Sigmoid colon (tissue), 7 donors: ENCODE data around the gene PNPLA1. TPM values are rescaled to one million over a fixed set of nuclear protein-coding genes. Genes with fewer than 3 reads are reported as not detected.

Experiments used
- DNase-seq: peaks from one replicate; pipeline ENCODE4 v3.0.0-alpha.2; 2019
- H3K27ac ChIP-seq, 4 donors: fragments of 200-600 bp; sonication (generic); one replicate each; pipeline ENCODE4 v1.5.1; 2016 to 2019; ENCODE audit warnings: mild to moderate bottlenecking in 1 of 4
- H3K27me3 ChIP-seq, 3 donors: fragments of 200-600 bp; sonication (generic); one replicate each; pipeline ENCODE4 v1.5.1; 2019; ENCODE audit warnings: mild to moderate bottlenecking in 1 of 3
- H3K36me3 ChIP-seq, 4 donors: fragments of 200-600 bp; sonication (generic); one replicate each; pipeline ENCODE4 v1.5.1; 2016 to 2019
- H3K4me1 ChIP-seq, 4 donors: fragments of 200-600 bp; sonication (generic); one replicate each; pipeline ENCODE4 v1.5.1; 2017 to 2019
- H3K4me3 ChIP-seq, 4 donors: fragments of 200-600 bp; sonication (generic); one replicate each; pipeline ENCODE4 v1.5.1; 2017 to 2019; ENCODE audit warnings: mild to moderate bottlenecking in 2 of 4, moderate library complexity in 1 of 4
- H3K9me3 ChIP-seq, 4 donors: fragments of 200-600 bp in 3 of 4; sonication (generic) in 3 of 4; one replicate each; pipeline versions ENCODE4 v1.5.1 to v1.6.1; 2013 to 2019
- EP300 ChIP-seq, 4 donors: sonication (generic); formaldehyde crosslinking; IDR thresholded peaks; one replicate each; pipeline ENCODE4 v1.6.1; 2017; ENCODE audit warnings: antibody characterized with exemption in 4 of 4
- POLR2A ChIP-seq, 2 donors: fragments of 450-650 bp; IDR thresholded peaks; one replicate each; pipeline ENCODE4 v1.6.1; 2016; ENCODE audit warnings: antibody characterized with exemption in 2 of 2, mild to moderate bottlenecking in 2 of 2, moderate library complexity in 2 of 2
- POLR2AphosphoS5 ChIP-seq, 4 donors: sonication (generic); formaldehyde crosslinking; IDR thresholded peaks; one replicate each; pipeline ENCODE4 v1.6.1; 2017; ENCODE audit warnings: antibody characterized with exemption in 4 of 4
- WGBS, 2 donors: extraction: QIAGEN DNeasy Blood & Tissue Kit; methylation state at CpG; one replicate each; pipeline ENCODE4 v1.1.7; 2013; 5-methylcytosine and 5-hydroxymethylcytosine counted together
- intact Hi-C: fragments of 100-400 bp; cut with DNase I; formaldehyde crosslinking; loops from one replicate; pipeline ENCODE4 v1.15.1; 2023
- polyA plus RNA-seq, 3 donors: library from polyadenylated mRNA; stranded (reverse); fragments of 200-250 nt; gene quantifications; one replicate each; pipeline ENCODE4 v1.2.3, GENCODE V29; 2013
- total RNA-seq, 4 donors: library from RNA; depleted of rRNA; stranded (reverse); fragments of >200 nt; gene quantifications; one replicate each; pipeline ENCODE4 v1.1.0, GENCODE V29; 2016
- TF ChIP-seq, protein P1 (sequence below), 4 experiments: fragments of 450-650 bp in 3 of 4; fragments of 200-600 bp in 1 of 4; IDR thresholded peaks; one replicate each; pipeline ENCODE4 v1.5.1; 2016 to 2019; ENCODE audit warnings: antibody characterized with exemption in 4 of 4, mild to moderate bottlenecking in 3 of 4, moderate library complexity in 2 of 4
- donor health status: healthy with polysubstance abuse.
- donor health status: Bipolar disorder and iron deficiency.
- donor health status: healthy.

PNPLA1 gene
- total and polyA plus RNA-seq, 7 donors, result 0.20 to 0.46 TPM; not detected in 5

DNA sequence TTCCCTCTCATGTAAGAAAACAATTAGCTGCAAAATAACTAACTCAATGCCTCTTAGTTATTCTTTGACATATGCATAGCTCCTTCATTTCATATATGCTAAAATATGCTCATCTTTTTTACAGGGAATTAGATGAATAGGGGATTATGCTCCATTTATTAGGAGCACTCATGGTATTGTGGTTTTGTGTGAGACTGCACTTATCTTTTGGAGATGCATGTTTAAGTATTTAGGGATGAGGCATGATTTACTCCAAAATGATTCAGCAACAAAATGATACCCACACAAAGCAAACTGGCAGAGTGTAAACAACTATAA, 58.0 kb downstream of the PNPLA1 start:
- Histone ChIP-seq H3K27me3 (peaks cover 0 to 11% (median 0%) of the 10 kb centered on the region in 3 donors), H3K27ac (no peak overlapping the region), H3K36me3 (no peaks in the 10 kb centered on the region), H3K4me3 (no peak overlapping the region), H3K9me3 (no peaks in the 10 kb centered on the region), H3K4me1 (no peaks in the 10 kb centered on the region)
- intact Hi-C loops, result no loop called here
- TF ChIP-seq EP300 (IDR thresholded peaks at IDR 0.05) (no peak), POLR2AphosphoS5 (IDR thresholded peaks at IDR 0.05) (no peak)
- no peak for DNase-seq

DNA sequence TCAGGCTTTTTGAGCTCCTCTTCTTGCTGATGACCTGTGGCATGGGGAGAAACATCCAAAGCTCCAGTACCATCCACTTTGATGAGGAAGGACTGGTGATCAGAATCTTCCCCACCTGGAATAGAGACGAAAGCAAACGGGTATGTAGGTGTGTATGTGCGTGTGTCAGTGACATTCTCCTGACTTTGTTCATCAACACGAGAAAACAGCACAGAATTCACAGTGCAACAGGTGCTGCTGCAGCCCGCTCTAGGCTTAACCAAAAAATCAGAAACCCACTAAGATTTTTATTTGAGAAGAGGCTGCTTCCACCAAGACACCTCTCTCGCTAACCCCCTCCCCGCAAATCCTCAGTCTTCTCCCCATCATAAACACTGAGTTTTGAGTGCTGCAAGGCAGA, 58.7 kb downstream of the PNPLA1 start:
- DNase-seq, result no peak
- TF ChIP-seq, protein P1, sequence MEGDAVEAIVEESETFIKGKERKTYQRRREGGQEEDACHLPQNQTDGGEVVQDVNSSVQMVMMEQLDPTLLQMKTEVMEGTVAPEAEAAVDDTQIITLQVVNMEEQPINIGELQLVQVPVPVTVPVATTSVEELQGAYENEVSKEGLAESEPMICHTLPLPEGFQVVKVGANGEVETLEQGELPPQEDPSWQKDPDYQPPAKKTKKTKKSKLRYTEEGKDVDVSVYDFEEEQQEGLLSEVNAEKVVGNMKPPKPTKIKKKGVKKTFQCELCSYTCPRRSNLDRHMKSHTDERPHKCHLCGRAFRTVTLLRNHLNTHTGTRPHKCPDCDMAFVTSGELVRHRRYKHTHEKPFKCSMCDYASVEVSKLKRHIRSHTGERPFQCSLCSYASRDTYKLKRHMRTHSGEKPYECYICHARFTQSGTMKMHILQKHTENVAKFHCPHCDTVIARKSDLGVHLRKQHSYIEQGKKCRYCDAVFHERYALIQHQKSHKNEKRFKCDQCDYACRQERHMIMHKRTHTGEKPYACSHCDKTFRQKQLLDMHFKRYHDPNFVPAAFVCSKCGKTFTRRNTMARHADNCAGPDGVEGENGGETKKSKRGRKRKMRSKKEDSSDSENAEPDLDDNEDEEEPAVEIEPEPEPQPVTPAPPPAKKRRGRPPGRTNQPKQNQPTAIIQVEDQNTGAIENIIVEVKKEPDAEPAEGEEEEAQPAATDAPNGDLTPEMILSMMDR (IDR thresholded peaks at IDR 0.05), result no peak
- no peak for TF ChIP-seq EP300 (IDR thresholded peaks at IDR 0.05)
- no peak for TF ChIP-seq POLR2A (IDR thresholded peaks at IDR 0.05)
- TF ChIP-seq POLR2AphosphoS5 (IDR thresholded peaks at IDR 0.05), result no peak
- intact Hi-C loops, result no loop called here
- no peaks in the 10 kb centered on the region for H3K9me3 ChIP-seq
- WGBS, 2 donors, result 88 to 95% methylated on average over 7 of the region's 7 CpGs
- H3K4me3 ChIP-seq, result no peak overlapping the region
- peaks cover 0 to 18% (median 0%) of the 10 kb centered on the region in 3 donors for H3K27me3 ChIP-seq
- no peak overlapping the region for H3K27ac ChIP-seq
- H3K4me1 ChIP-seq, result no peaks in the 10 kb centered on the region
- H3K36me3 ChIP-seq, result no peaks in the 10 kb centered on the region

DNA sequence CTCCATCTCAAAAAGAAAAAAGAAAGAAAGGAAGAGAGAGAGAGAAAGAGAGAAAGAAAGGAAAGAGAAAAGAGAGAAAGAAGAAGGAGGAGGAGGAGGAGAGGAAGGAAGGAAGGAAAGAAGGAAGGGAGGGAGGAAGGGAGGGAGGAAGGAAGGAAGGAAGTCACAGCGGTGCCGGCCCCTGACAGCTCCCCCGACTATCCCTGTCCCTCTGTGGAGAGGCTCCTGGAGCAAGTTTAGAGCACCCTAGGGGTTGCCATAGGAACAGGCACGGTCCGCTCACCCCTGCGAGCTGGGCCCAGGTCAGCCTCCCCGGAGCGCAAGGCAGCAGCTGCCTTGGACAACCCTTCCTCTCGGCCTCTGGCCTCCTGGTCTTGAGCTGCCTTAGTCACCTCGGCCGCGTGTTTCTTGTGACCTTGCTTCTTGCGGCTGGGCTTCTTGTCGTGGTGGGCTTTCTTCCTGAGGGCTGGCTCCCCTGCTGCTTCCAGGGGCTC, 60.0 kb downstream of the PNPLA1 start:
- intact Hi-C loops, result no loop called here
- DNase-seq, result no peak
- WGBS, 2 donors, result 85 to 89% methylated on average over 14 of the region's 14 CpGs

DNA sequence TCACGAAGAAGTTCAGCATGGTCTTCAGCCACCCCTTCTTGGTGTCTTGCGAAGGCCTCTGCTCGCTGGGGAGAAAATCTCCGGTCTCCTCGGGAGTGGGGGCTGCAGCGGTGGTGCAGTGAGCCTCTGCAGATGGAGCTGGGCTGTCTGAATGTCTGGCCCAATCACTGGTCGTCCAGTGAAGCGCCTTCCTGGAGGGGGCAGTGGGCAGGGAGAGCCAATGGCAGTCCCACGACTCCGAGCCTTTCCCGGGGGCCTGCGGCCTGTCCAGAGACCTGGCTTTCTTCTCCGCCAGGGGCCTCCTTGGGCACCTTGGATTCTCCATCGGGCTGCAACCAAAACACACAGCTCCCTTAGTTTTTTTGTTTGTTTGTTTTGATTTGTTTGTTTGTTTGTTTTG, 60.5 kb downstream of the PNPLA1 start:
- WGBS, 2 donors, result 93% methylated on average over 14 of the region's 14 CpGs
- Histone ChIP-seq H3K4me1 (peaks cover 0 to 3% (median 0%) of the 10 kb centered on the region in 4 donors), H3K4me3 (no peak overlapping the region), H3K36me3 (no peaks in the 10 kb centered on the region), H3K27me3 (peaks cover 0 to 33% (median 0%) of the 10 kb centered on the region in 3 donors), H3K9me3 (no peaks in the 10 kb centered on the region), H3K27ac (no peak overlapping the region)
- no peak for TF ChIP-seq EP300 (IDR thresholded peaks at IDR 0.05)
- TF ChIP-seq, protein P1 (IDR thresholded peaks at IDR 0.05), result no peak
- no peak for TF ChIP-seq POLR2A (IDR thresholded peaks at IDR 0.05)
- TF ChIP-seq POLR2AphosphoS5 (IDR thresholded peaks at IDR 0.05), result no peak
- intact Hi-C loops, result no loop called here
- no peak for DNase-seq

More for the DNA sequence above, 60.0 kb downstream of the PNPLA1 start:
- peaks cover 0 to 28% (median 0%) of the 10 kb centered on the region in 3 donors for H3K27me3 ChIP-seq
- H3K9me3 ChIP-seq, result no peaks in the 10 kb centered on the region
- H3K4me3 ChIP-seq, result no peak overlapping the region
- H3K27ac ChIP-seq, result no peak overlapping the region
- no peak for TF ChIP-seq EP300 (IDR thresholded peaks at IDR 0.05)
- TF ChIP-seq POLR2AphosphoS5 (IDR thresholded peaks at IDR 0.05), result no peak
- TF ChIP-seq POLR2A (IDR thresholded peaks at IDR 0.05), result no peak
- TF ChIP-seq, protein P1 (IDR thresholded peaks at IDR 0.05), result no peak
- peaks cover 0 to 3% (median 0%) of the 10 kb centered on the region in 4 donors for H3K4me1 ChIP-seq
- no peaks in the 10 kb centered on the region for H3K36me3 ChIP-seq

DNA sequence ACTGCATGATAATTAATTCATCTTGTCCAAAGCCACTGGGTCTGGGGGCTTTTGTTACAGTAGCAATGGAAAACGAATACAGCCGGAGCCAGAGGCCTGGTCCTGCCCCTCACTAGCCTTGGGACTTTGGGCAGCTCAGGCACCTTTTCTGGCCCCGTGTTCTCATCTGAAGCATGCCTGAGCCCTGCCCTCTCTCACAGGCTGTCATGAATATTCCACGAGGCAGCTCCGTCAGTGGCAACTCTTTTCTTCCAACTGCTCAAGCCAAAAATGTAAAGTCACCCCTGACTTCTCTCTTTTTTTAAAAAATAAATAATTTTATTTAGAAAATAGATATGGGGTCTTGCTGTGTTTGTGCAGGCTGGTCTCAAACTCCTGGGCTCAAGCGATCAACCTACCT, 61.5 kb downstream of the PNPLA1 start:
- TF ChIP-seq, protein P1 (IDR thresholded peaks at IDR 0.05), result no peak
- TF ChIP-seq POLR2A (IDR thresholded peaks at IDR 0.05), result no peak
- TF ChIP-seq EP300 (IDR thresholded peaks at IDR 0.05), result no peak
- TF ChIP-seq POLR2AphosphoS5 (IDR thresholded peaks at IDR 0.05), result no peak
- Histone ChIP-seq H3K4me1 (peaks cover 0 to 3% (median 0%) of the 10 kb centered on the region in 4 donors), H3K27me3 (peaks cover 0 to 40% (median 0%) of the 10 kb centered on the region in 3 donors), H3K9me3 (no peaks in the 10 kb centered on the region), H3K27ac (no peak overlapping the region), H3K4me3 (no peak overlapping the region), H3K36me3 (no peaks in the 10 kb centered on the region)
- 94 to 96% methylated on average over 6 of the region's 6 CpGs for WGBS, 2 donors
- intact Hi-C loops, result no loop called here
- no peak for DNase-seq
